ENCODE results near the gene ENTHD1. TPM values are rescaled to one million over a fixed set of nuclear protein-coding genes. Genes with fewer than 3 reads are reported as not detected.

The ENTHD1 gene
- total and polyA plus RNA-seq, 2 of the 8 experiments (the other 6 are each of a cell fraction or from before 2014, with no cell fraction given) = not detected

GRCh38 chr22:39927544-39927943 lies 34.0 kb upstream of the ENTHD1 start:
- H3K4me3 ChIP-seq (ENCODE audit: extremely low read depth in 1 of 4, insufficient read depth in 2 of 4, low read depth in 3 of 4, low read length in 4 of 4) = no peak overlapping the region
- H2AK5ac ChIP-seq (ENCODE audit: low read depth, low read length) = no peak overlapping the region
- H3K9ac ChIP-seq (replicated peaks in 1 of 4; ENCODE audit: extremely low read depth in 1 of 4, low read depth in 3 of 4, low read length in 3 of 4) = no peak overlapping the region
- H3K4me1 ChIP-seq (replicated peaks in 1 of 4; ENCODE audit: control insufficient read depth in 3 of 4, insufficient read depth in 4 of 4, low read length in 3 of 4) = peaks cover 0 to 2% (median 0%) of the 10 kb centered on the region in 4 experiments; a peak in 2 of 7 replicates
- no peak overlapping the region for H3K23ac ChIP-seq (ENCODE audit: insufficient read length)
- peak; percentile 28 for FAIRE-seq
- POLR2A ChIA-PET (ENCODE audit: partially characterized antibody) = no interaction called here
- no peak overlapping the region for H3K14ac ChIP-seq (ENCODE audit: insufficient read length)
- H3K56ac ChIP-seq (replicated peaks; ENCODE audit: insufficient read length, low read depth, low read length) = no peak overlapping the region
- H4K20me1 ChIP-seq (replicated peaks in 1 of 2; ENCODE audit: control insufficient read depth in 1 of 2, insufficient read depth in 2 of 2, low read length in 2 of 2) = no peaks in the 10 kb centered on the region
- H3K36me3 ChIP-seq (ENCODE audit: control insufficient read depth in 2 of 4, insufficient read depth in 4 of 4, low read length in 3 of 4) = no peaks in the 10 kb centered on the region
- peaks cover 0 to 2% (median 0%) of the 10 kb centered on the region in 4 experiments; a peak in 1 of 7 replicates for H3K27me3 ChIP-seq (replicated peaks in 1 of 4; ENCODE audit: control insufficient read depth in 3 of 4, extremely low read depth in 1 of 4, insufficient read depth in 3 of 4, low read length in 3 of 4)
- H2BK120ac ChIP-seq (replicated peaks; ENCODE audit: low read depth, low read length) = no peak overlapping the region
- no peak overlapping the region for H2BK5ac ChIP-seq (ENCODE audit: low read depth, low read length)
- no peak overlapping the region for H3K27ac ChIP-seq (ENCODE audit: low read depth, low read length)
- 77% methylated on average over 7 of the region's 7 CpGs; no CpG with 5 or more reads in 1 of the 2 experiments for WGBS, 2 experiments (ENCODE audit: extremely low coverage in 1 of 2, insufficient coverage in 1 of 2, insufficient read length in 1 of 2, insufficient replicate concordance in 2 of 2, low coverage in 1 of 2, low lambda C conversion rate in 2 of 2, missing lambda C conversion rate in 1 of 2)
- no peaks in the 10 kb centered on the region for H3K79me1 ChIP-seq (ENCODE audit: low read depth, low read length)
- no peak overlapping the region for H3K4me2 ChIP-seq (ENCODE audit: insufficient read depth in 1 of 2, low read depth in 2 of 2, low read length in 2 of 2)
- H2BK12ac ChIP-seq (ENCODE audit: low read depth, low read length) = no peak overlapping the region
- no peaks in the 10 kb centered on the region for H3K23me2 ChIP-seq (ENCODE audit: low read depth, low read length)
- CTCF ChIA-PET (ENCODE audit: partially characterized antibody) = interaction anchor here (0.8 to 10.1 kb wide), 12 partner anchors 26 to 392 kb away, joined by 3 to 119 read pairs (median 4); no protein-coding TSS in a partner anchor
- no peak overlapping the region for H3K18ac ChIP-seq (ENCODE audit: extremely low read depth, low read length)
- DNase-seq (ENCODE audit: low read depth in 1 of 2, low spot score in 2 of 2) = peak in 1 of 2 experiments; percentile 53
- H2BK20ac ChIP-seq (ENCODE audit: low read length) = no peak overlapping the region
- no peak overlapping the region for H4K5ac ChIP-seq (ENCODE audit: insufficient read length, low read depth, low read length)
- H3K79me2 ChIP-seq (ENCODE audit: control insufficient read depth in 1 of 2, insufficient read depth in 2 of 2, low read length in 2 of 2) = no peaks in the 10 kb centered on the region
- H4K91ac ChIP-seq (replicated peaks; ENCODE audit: insufficient read length, low read length) = no peak overlapping the region
- no peak overlapping the region for H2AFZ ChIP-seq (ENCODE audit: low read length)
- H2BK15ac ChIP-seq (ENCODE audit: low read length) = no peak overlapping the region
- H3K9me3 ChIP-seq (ENCODE audit: insufficient read depth in 2 of 2, low read depth in 1 of 2, low read length in 1 of 2) = no peaks in the 10 kb centered on the region
- no peak overlapping the region for H4K8ac ChIP-seq (ENCODE audit: extremely low read depth, insufficient read depth, low read length)
- TF ChIP-seq, protein P1, sequence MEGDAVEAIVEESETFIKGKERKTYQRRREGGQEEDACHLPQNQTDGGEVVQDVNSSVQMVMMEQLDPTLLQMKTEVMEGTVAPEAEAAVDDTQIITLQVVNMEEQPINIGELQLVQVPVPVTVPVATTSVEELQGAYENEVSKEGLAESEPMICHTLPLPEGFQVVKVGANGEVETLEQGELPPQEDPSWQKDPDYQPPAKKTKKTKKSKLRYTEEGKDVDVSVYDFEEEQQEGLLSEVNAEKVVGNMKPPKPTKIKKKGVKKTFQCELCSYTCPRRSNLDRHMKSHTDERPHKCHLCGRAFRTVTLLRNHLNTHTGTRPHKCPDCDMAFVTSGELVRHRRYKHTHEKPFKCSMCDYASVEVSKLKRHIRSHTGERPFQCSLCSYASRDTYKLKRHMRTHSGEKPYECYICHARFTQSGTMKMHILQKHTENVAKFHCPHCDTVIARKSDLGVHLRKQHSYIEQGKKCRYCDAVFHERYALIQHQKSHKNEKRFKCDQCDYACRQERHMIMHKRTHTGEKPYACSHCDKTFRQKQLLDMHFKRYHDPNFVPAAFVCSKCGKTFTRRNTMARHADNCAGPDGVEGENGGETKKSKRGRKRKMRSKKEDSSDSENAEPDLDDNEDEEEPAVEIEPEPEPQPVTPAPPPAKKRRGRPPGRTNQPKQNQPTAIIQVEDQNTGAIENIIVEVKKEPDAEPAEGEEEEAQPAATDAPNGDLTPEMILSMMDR (IDR thresholded peaks at IDR 0.05; ENCODE audit: control extremely low read depth in 1 of 3, insufficient read depth in 1 of 3, low read depth in 1 of 3, low read length in 3 of 3) = peak; percentile 65 to 83 (median 79)
- TF ChIP-seq YY1 (IDR thresholded peaks at IDR 0.05; ENCODE audit: low read depth, low read length) (0 out of 2 replicates have a peak, but pooled peaks have one; percentile 45), ATF2 (IDR thresholded peaks at IDR 0.05; ENCODE audit: low read length) (no peak), SRF (IDR thresholded peaks at IDR 0.05; ENCODE audit: low read depth, low read length) (no peak), RXRA (IDR thresholded peaks at IDR 0.05; ENCODE audit: insufficient read depth, low read depth, low read length) (no peak), RAD21 (IDR thresholded peaks at IDR 0.05 in 1 of 2, conservative IDR thresholded peaks at IDR 0.05 in 1 of 2; ENCODE audit: low read depth in 2 of 2, low read length in 2 of 2) (peak; percentile 63 to 74), ZNF274 (IDR thresholded peaks at IDR 0.05; ENCODE audit: borderline replicate concordance, extremely low read depth, low read length) (no peak)
- H3K4ac ChIP-seq (replicated peaks; ENCODE audit: insufficient read length, low read depth, low read length) = no peak overlapping the region

Data from H1 (cell line).